ENCODE results near the gene NASP. TPM values are rescaled to one million over a fixed set of nuclear protein-coding genes. Genes with fewer than 3 reads are reported as not detected.
A peak's percentile ranks its signal among the peaks of the same experiment; 100 is the strongest.

NASP gene
- total and polyA plus RNA-seq, 2 of the 13 experiments (the other 11 are each of a cell fraction or from before 2014, with no cell fraction given): 132 to 256 TPM

DNA sequence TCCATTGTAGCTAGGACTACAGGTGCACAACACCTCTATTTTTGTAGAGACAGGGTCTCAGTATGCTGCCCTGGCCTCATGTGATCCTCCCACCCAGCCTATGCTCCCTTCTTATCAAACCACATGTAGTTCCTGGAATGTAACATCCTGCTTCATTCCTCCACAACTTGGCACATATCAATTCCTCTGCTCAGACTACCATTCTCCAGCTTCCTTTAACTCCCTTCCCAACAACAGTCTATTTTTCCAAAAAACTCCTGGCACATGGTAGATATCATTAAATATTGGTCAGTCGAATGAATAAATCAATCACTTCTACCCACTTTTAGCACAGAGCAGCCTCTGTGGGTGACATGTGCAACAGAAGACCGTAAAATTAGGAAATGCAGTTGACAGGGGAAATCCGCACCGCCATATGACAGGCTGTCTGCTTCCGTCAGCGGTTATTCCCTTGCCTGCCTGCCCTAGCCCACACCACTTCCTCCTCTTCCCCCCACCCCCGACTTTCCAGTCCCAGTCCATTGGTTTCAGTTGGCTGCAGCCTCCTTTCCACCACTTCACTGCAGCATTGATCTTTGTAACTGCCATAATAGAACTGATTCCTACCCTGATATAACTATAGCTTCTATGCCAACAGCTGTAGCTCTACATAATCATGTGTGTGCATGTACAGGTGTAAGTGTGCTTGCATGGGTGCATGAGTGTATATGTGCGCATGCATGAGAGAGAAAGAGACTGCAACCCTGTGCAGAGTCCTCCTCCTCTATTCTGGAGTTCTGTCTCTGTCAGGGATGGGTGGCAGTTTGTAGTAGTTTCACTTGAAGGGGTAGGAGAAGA lies 40.0 kb upstream of the NASP start (continued):
- TF ChIP-seq, protein P1, sequence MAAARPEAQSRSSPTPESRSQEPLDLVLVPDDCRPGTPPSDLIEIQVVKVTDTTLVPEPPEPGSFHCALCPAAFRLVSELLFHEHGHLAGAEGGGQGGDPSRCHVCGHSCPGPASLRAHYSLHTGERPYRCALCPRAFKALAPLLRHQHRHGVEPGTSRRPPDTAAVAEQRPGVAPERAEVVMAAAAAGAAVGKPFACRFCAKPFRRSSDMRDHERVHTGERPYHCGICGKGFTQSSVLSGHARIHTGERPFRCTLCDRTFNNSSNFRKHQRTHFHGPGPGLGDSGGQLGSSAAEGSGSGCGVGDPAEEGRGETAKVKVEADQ (CRISPR knock-in tag; IDR thresholded peaks at IDR 0.05; ENCODE audit: borderline replicate concordance): no peak
- TF ChIP-seq CEBPB (IDR thresholded peaks at IDR 0.05; ENCODE audit: borderline replicate concordance, low read depth, low read length) (no peak), ARHGAP35 (CRISPR knock-in tag; IDR thresholded peaks at IDR 0.05; ENCODE audit: borderline replicate concordance) (no peak), ZBTB7A (CRISPR knock-in tag; IDR thresholded peaks at IDR 0.05) (no peak), ZNF337 (CRISPR knock-in tag; IDR thresholded peaks at IDR 0.05; ENCODE audit: borderline replicate concordance, low read depth) (no peak), ZNF30 (CRISPR knock-in tag; IDR thresholded peaks at IDR 0.05) (no peak), ELF1 (CRISPR knock-in tag; IDR thresholded peaks at IDR 0.05) (no peak), ZNF615 (CRISPR knock-in tag; IDR thresholded peaks at IDR 0.05; ENCODE audit: borderline replicate concordance) (no peak)

DNA sequence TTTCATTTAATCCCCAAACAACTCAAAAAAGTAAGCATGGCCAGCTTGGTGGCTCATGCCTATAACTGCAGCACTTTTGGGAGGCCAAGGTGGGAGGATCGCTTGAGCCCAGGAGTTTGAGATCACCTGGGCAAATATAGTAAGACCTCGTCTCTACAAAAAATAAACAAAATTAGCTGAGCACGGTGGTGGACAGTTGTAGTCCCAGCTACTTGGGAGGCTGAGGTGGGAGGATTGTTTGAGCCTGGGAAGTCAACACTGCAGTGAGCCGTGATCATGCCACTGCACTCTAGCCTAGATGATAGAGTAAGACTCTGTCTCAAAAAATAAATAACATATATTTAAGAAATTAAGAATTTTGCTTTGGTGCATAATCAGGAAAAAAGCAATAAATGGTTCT lies 39.3 kb upstream of the NASP start:
- H3K4me3 ChIP-seq (replicated peaks in 1 of 3; ENCODE audit: insufficient read depth in 1 of 3, low read depth in 2 of 3, low read length in 3 of 3): peak overlapping the region in 2 of 3 experiments; percentile 48 to 65; a peak in 3 of 6 replicates
- DNase-seq (ENCODE audit: low spot score): no peak
- no peaks in the 10 kb centered on the region for H3K27me3 ChIP-seq (ENCODE audit: control insufficient read depth in 1 of 2, insufficient read depth in 2 of 2, low read length in 2 of 2)
- in situ Hi-C loops (cut with HindIII; ENCODE audit: extremely low pct_ligation_motif_present, low pct_unique_long_range_greater_than_20kb): no loop called here
- peak overlapping the region; percentile 86 for H3K27ac ChIP-seq (ENCODE audit: extremely low read length, insufficient read depth, low read length)
- H3K36me3 ChIP-seq (replicated peaks in 1 of 2; ENCODE audit: control insufficient read depth in 1 of 2, insufficient read depth in 2 of 2, low read length in 2 of 2): no peaks in the 10 kb centered on the region
- no peak for FAIRE-seq
- intact Hi-C loops (cut with micrococcal nuclease; ENCODE audit: unreplicated experiment): no loop called here
- peaks cover 49% of the 10 kb centered on the region for H3K4me1 ChIP-seq (ENCODE audit: insufficient read depth, low read length)
- ChIA-PET CTCF (ENCODE audit: low intra/inter-chr PET ratio, low total read pairs) (no interaction called here), POLR2A (interaction anchor here (1.1 to 29.7 kb wide), 8 partner anchors 9 to 205 kb away, joined by 4 to 690 read pairs (median 28); partner anchors contain the start of genes CCDC163, MMACHC, PRDX1 and TOE1)
- H3K9me3 ChIP-seq (ENCODE audit: low read length): no peaks in the 10 kb centered on the region
- H3K79me2 ChIP-seq (ENCODE audit: insufficient read depth, low read length): no peaks in the 10 kb centered on the region
- 19% methylated on average over 4 of the region's 4 CpGs for WGBS (ENCODE audit: low lambda C conversion rate)
- peak overlapping the region; percentile 85 for H3K4me2 ChIP-seq (ENCODE audit: low read depth, low read length)
- H2AFZ ChIP-seq (ENCODE audit: low read length): peak overlapping the region; percentile 95
- no peaks in the 10 kb centered on the region for H4K20me1 ChIP-seq (ENCODE audit: insufficient read depth, low read length)
- H3K9ac ChIP-seq (ENCODE audit: insufficient read depth, low read depth, low read length): peak overlapping the region; percentile 69
- ATAC-seq: no peak
- BruUV-seq (replicated peaks): no TSS peak
- peak; percentile 89 for TF ChIP-seq ZNF460 (CRISPR knock-in tag; IDR thresholded peaks at IDR 0.05; ENCODE audit: borderline replicate concordance)
- TF ChIP-seq, protein P2, sequence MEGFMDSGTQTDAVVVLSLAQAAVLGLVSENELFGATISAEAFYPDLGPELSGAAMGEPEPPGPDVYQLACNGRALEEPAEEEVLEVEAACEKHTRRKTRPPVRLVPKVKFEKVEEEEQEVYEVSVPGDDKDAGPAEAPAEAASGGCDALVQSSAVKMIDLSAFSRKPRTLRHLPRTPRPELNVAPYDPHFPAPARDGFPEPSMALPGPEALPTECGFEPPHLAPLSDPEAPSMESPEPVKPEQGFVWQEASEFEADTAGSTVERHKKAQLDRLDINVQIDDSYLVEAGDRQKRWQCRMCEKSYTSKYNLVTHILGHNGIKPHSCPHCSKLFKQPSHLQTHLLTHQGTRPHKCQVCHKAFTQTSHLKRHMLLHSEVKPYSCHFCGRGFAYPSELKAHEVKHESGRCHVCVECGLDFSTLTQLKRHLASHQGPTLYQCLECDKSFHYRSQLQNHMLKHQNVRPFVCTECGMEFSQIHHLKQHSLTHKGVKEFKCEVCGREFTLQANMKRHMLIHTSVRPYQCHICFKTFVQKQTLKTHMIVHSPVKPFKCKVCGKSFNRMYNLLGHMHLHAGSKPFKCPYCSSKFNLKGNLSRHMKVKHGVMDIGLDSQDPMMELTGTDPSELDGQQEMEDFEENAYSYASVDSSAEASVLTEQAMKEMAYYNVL (CRISPR knock-in tag; IDR thresholded peaks at IDR 0.05; ENCODE audit: borderline replicate concordance): 0 out of 2 replicates have a peak, but pooled peaks have one; percentile 5
- TF ChIP-seq, protein P3, sequence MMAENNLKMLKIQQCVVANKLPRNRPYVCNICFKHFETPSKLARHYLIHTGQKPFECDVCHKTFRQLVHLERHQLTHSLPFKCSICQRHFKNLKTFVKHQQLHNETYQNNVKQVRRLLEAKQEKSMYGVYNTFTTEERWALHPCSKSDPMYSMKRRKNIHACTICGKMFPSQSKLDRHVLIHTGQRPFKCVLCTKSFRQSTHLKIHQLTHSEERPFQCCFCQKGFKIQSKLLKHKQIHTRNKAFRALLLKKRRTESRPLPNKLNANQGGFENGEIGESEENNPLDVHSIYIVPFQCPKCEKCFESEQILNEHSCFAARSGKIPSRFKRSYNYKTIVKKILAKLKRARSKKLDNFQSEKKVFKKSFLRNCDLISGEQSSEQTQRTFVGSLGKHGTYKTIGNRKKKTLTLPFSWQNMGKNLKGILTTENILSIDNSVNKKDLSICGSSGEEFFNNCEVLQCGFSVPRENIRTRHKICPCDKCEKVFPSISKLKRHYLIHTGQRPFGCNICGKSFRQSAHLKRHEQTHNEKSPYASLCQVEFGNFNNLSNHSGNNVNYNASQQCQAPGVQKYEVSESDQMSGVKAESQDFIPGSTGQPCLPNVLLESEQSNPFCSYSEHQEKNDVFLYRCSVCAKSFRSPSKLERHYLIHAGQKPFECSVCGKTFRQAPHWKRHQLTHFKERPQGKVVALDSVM (CRISPR knock-in tag; IDR thresholded peaks at IDR 0.05): peak; percentile 59; the same call in 1 of the 2 replicates
- TF ChIP-seq, protein P4, sequence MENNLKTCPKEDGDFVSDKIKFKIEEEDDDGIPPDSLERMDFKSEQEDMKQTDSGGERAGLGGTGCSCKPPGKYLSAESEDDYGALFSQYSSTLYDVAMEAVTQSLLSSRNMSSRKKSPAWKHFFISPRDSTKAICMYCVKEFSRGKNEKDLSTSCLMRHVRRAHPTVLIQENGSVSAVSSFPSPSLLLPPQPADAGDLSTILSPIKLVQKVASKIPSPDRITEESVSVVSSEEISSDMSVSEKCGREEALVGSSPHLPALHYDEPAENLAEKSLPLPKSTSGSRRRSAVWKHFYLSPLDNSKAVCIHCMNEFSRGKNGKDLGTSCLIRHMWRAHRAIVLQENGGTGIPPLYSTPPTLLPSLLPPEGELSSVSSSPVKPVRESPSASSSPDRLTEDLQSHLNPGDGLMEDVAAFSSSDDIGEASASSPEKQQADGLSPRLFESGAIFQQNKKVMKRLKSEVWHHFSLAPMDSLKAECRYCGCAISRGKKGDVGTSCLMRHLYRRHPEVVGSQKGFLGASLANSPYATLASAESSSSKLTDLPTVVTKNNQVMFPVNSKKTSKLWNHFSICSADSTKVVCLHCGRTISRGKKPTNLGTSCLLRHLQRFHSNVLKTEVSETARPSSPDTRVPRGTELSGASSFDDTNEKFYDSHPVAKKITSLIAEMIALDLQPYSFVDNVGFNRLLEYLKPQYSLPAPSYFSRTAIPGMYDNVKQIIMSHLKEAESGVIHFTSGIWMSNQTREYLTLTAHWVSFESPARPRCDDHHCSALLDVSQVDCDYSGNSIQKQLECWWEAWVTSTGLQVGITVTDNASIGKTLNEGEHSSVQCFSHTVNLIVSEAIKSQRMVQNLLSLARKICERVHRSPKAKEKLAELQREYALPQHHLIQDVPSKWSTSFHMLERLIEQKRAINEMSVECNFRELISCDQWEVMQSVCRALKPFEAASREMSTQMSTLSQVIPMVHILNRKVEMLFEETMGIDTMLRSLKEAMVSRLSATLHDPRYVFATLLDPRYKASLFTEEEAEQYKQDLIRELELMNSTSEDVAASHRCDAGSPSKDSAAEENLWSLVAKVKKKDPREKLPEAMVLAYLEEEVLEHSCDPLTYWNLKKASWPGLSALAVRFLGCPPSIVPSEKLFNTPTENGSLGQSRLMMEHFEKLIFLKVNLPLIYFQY (CRISPR knock-in tag; IDR thresholded peaks at IDR 0.05; ENCODE audit: borderline replicate concordance): no peak

Measured in HepG2 (cell line).